GM19324 (cell line): ENCODE measurements around the gene ACSL3.
"Not testable (repeated sequence)": the region's sequence is repeated elsewhere in the genome, so short reads cannot be mapped to it uniquely, and the experiment has no call there.

Experiments used
- ATAC-seq: cut with Tn5 transposase; IDR thresholded peaks from one replicate; pipeline ENCODE4 v1.9.1; 2021; ENCODE audit warnings: mild to moderate bottlenecking, moderate library complexity; ENCODE audit not compliant: unreplicated experiment, low FRiP score

ACSL3 gene

GRCh38 chr2:222848862-222849261 lies 12.0 kb upstream of the ACSL3 start:
- ATAC-seq: no peak

GRCh38 chr2:222851956-222852617 lies 8.7 kb upstream of the ACSL3 start:
- ATAC-seq: no peak

GRCh38 chr2:222854773-222855700 lies 5.8 kb upstream of the ACSL3 start:
- no peak for ATAC-seq

GRCh38 chr2:222859786-222860612 lies 837 bp upstream of the ACSL3 start:
- ATAC-seq: no peak

GRCh38 chr2:222861411-222862105 lies 722 bp downstream of the ACSL3 start:
- peak; percentile 49 for ATAC-seq

- no peak for ATAC-seq
Measured at GRCh38 chr2:222862106-222862908, 1.5 kb downstream of the ACSL3 start.

GRCh38 chr2:222862909-222863544 lies 2.2 kb downstream of the ACSL3 start:
- no peak for ATAC-seq

- no peak for ATAC-seq
Measured at GRCh38 chr2:222864296-222864695, 3.5 kb downstream of the ACSL3 start.

GRCh38 chr2:222865301-222865700 lies 4.5 kb downstream of the ACSL3 start:
- ATAC-seq: no peak

- no peak for ATAC-seq
Measured at GRCh38 chr2:222866358-222866960, 5.6 kb downstream of the ACSL3 start.

GRCh38 chr2:222868560-222869251 lies 7.9 kb downstream of the ACSL3 start:
- not testable (repeated sequence) for ATAC-seq

- ATAC-seq: no peak
Measured at GRCh38 chr2:222869252-222869560, 8.4 kb downstream of the ACSL3 start.

- ATAC-seq: no peak
Measured at GRCh38 chr2:222871291-222871690, 10.5 kb downstream of the ACSL3 start.

- no peak for ATAC-seq
Measured at GRCh38 chr2:222872551-222872950, 11.7 kb downstream of the ACSL3 start.

GRCh38 chr2:222875482-222875881 lies 14.6 kb downstream of the ACSL3 start:
- no peak for ATAC-seq

GRCh38 chr2:222876947-222877346 lies 16.1 kb downstream of the ACSL3 start:
- no peak for ATAC-seq

GRCh38 chr2:222877556-222878300 lies 16.9 kb downstream of the ACSL3 start:
- ATAC-seq: no peak
